ENCODE measurements around the gene MAP3K15. TPM values are rescaled to one million over a fixed set of nuclear protein-coding genes. Genes with fewer than 3 reads are reported as not detected.

Gene MAP3K15
- total RNA-seq, 2 donors from 2014 or later, result 0.15 TPM; not detected in 1

Other genes starting within 250 kb of the MAP3K15 start
- 100 to 1,000 TPM; 697 to 712 TPM for gene PDHA1, start 171.6 kb downstream of the MAP3K15 start, total RNA-seq

Measured in left cardiac atrium (tissue), 2 donors.